ENCODE data around the gene TMIGD3. TPM values are rescaled to one million over a fixed set of nuclear protein-coding genes. Genes with fewer than 3 reads are reported as not detected.
A peak's percentile ranks its signal among the peaks of the same experiment; 100 is the strongest.

The TMIGD3 gene
- total RNA-seq, 3 donors from 2014 or later (not counting 1 experiment from before 2014, with no cell fraction given): 1.0 TPM; not detected in 2

DNA sequence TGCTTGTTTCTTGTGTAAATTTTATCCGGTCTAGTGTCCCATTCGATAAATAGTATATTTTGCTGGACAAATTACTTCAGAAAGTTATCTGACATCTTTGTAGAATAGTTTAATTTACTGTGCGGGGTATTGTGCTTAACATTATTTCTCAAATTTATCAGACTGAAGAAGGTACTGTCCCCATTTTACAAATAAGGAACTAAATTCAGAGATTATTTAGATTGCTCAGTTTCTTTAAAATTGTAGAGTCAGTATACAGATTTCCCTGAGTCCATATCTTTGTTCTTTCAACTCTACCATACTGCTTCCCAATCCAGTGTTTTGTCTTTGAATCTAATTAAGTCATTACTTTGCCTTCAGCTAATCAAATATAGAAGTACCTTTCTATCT is 47.8 kb downstream of the TMIGD3 start:
- Mint-ChIP-seq H3K36me3 (no peaks in the 10 kb centered on the region), H3K27me3 (ENCODE audit: low read depth in 2 of 2) (no peaks in the 10 kb centered on the region), H3K4me3 (no peak overlapping the region), H3K9me3 (no peaks in the 10 kb centered on the region), H3K4me1 (peaks cover 53 to 60% of the 10 kb centered on the region in 2 donors), H3K27ac (peak overlapping the region; percentile 18 to 32)
- H3K36me3 ChIP-seq (ENCODE audit: control insufficient read depth, insufficient read depth, low read length): peaks cover 75% of the 10 kb centered on the region
- intact Hi-C loops (cut with micrococcal nuclease): no loop called here
- WGBS (ENCODE audit: insufficient coverage): no CpG with 5 or more reads among the region's 3 CpGs
- H3K4me1 ChIP-seq (ENCODE audit: control insufficient read depth, insufficient read depth, low read length): peaks cover 7% of the 10 kb centered on the region
- ATAC-seq: no peak
- no peak overlapping the region for H3K27ac ChIP-seq (ENCODE audit: low read length)
- H3K9me3 ChIP-seq (ENCODE audit: control insufficient read depth, insufficient read depth, low read length): no peaks in the 10 kb centered on the region
- DNase-seq: no peak
- H3K4me3 ChIP-seq (ENCODE audit: low read length): no peak overlapping the region
- TF ChIP-seq CTCF (IDR thresholded peaks at IDR 0.05): no peak
- no peaks in the 10 kb centered on the region for H3K27me3 ChIP-seq (ENCODE audit: control insufficient read depth, insufficient read depth, low read length)

DNA sequence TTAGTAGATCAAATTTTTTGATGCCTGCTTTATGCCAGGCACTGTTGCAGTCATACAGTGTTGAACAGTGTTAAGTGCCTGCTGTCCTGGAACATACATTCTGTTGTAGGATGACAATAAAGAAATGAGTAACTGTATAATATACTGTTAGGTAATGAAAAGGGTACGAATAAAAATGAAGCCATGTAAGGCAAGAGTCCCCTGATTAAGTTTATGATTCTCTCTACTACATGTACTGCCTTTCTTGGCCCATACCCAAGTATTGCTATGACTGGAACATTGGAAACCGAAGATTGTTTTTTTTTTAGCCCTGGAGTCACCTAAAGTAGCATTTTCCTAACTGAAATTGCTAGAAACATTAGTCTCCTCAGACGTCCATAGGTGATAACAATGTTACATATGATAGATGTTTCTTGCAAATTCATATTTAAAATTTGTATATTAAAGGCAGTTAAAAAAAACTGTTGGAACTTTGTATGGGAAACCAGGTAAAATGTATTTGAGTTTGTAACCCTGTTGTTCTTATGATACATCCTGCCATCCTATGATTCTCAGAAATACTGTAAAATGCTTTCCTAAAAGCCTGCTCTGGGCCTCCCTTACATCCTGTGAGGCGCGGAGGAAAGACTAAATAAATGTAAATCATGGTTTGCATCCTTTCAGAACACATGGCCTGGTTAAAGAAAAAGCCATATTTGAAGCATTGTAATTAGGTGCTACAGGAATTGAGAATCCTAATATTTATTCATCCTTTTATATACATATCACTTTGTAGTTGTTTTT is 48.4 kb downstream of the TMIGD3 start:
- H3K27ac Mint-ChIP-seq: peak overlapping the region; percentile 18 to 32
- Histone ChIP-seq H3K36me3 (ENCODE audit: control insufficient read depth, insufficient read depth, low read length) (peaks cover 71% of the 10 kb centered on the region), H3K4me3 (ENCODE audit: low read length) (no peak overlapping the region), H3K4me1 (ENCODE audit: control insufficient read depth, insufficient read depth, low read length) (peaks cover 12% of the 10 kb centered on the region), H3K9me3 (ENCODE audit: control insufficient read depth, insufficient read depth, low read length) (no peaks in the 10 kb centered on the region), H3K27me3 (ENCODE audit: control insufficient read depth, insufficient read depth, low read length) (no peaks in the 10 kb centered on the region), H3K27ac (ENCODE audit: low read length) (no peak overlapping the region)
- no peak for ATAC-seq
- no peak for TF ChIP-seq CTCF (IDR thresholded peaks at IDR 0.05)
- H3K27me3 Mint-ChIP-seq (ENCODE audit: low read depth in 2 of 2): no peaks in the 10 kb centered on the region
- H3K4me1 Mint-ChIP-seq: peaks cover 59 to 65% of the 10 kb centered on the region in 2 donors
- H3K36me3 Mint-ChIP-seq: no peaks in the 10 kb centered on the region
- H3K4me3 Mint-ChIP-seq: no peak overlapping the region
- intact Hi-C loops (cut with micrococcal nuclease): no loop called here
- WGBS (ENCODE audit: insufficient coverage): 65% methylated on average over 3 of the region's 5 CpGs
- H3K9me3 Mint-ChIP-seq: no peaks in the 10 kb centered on the region
- DNase-seq: no peak

DNA sequence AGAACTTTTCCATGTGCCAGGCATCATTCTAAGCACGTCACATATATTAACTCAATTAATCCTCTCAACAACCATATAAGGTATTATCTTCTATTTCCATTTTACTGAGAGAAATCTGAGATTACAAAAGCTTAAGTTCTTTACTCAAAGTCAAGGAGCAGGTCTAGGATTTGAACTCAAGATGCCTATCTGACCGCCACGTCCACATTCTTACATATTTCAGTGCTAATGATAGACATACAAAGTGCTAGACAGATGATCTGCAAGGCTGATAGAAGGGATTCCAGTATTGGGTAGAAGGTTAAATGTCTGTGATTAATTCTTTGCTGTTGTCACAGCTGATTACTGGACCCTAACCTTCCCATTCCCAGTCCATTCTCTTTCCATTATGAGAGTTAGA is 49.7 kb downstream of the TMIGD3 start:
- Histone ChIP-seq H3K36me3 (ENCODE audit: control insufficient read depth, insufficient read depth, low read length) (peaks cover 59% of the 10 kb centered on the region), H3K27ac (ENCODE audit: low read length) (no peak overlapping the region), H3K9me3 (ENCODE audit: control insufficient read depth, insufficient read depth, low read length) (no peaks in the 10 kb centered on the region), H3K27me3 (ENCODE audit: control insufficient read depth, insufficient read depth, low read length) (no peaks in the 10 kb centered on the region), H3K4me1 (ENCODE audit: control insufficient read depth, insufficient read depth, low read length) (peaks cover 15% of the 10 kb centered on the region), H3K4me3 (ENCODE audit: low read length) (no peak overlapping the region)
- no peaks in the 10 kb centered on the region for H3K9me3 Mint-ChIP-seq
- peak overlapping the region; percentile 2 to 42 for H3K27ac Mint-ChIP-seq
- ATAC-seq (no peak), DNase-seq (no peak)
- H3K4me3 Mint-ChIP-seq: no peak overlapping the region
- intact Hi-C loops (cut with micrococcal nuclease): no loop called here
- H3K4me1 Mint-ChIP-seq: peaks cover 71 to 77% of the 10 kb centered on the region in 2 donors
- H3K27me3 Mint-ChIP-seq (ENCODE audit: low read depth in 2 of 2): no peaks in the 10 kb centered on the region
- H3K36me3 Mint-ChIP-seq: no peaks in the 10 kb centered on the region
- 92% methylated on average over 1 of the region's 3 CpGs for WGBS (ENCODE audit: insufficient coverage)
- no peak for TF ChIP-seq CTCF (IDR thresholded peaks at IDR 0.05)

- H3K9me3 ChIP-seq (ENCODE audit: control insufficient read depth, insufficient read depth, low read length): no peaks in the 10 kb centered on the region
- Mint-ChIP-seq H3K4me3 (no peak overlapping the region), H3K4me1 (peaks cover 78% of the 10 kb centered on the region in 2 donors), H3K36me3 (no peaks in the 10 kb centered on the region), H3K27me3 (ENCODE audit: low read depth in 2 of 2) (no peaks in the 10 kb centered on the region), H3K27ac (no peak overlapping the region), H3K9me3 (no peaks in the 10 kb centered on the region)
- H3K27ac ChIP-seq (ENCODE audit: low read length): no peak overlapping the region
- H3K4me3 ChIP-seq (ENCODE audit: low read length): no peak overlapping the region
- WGBS (ENCODE audit: insufficient coverage): 80% methylated on average over 1 of the region's 3 CpGs
- DNase-seq (no peak), ATAC-seq (no peak)
- H3K36me3 ChIP-seq (ENCODE audit: control insufficient read depth, insufficient read depth, low read length): peaks cover 48% of the 10 kb centered on the region
- intact Hi-C loops (cut with micrococcal nuclease): no loop called here
- TF ChIP-seq CTCF (IDR thresholded peaks at IDR 0.05): no peak
- H3K27me3 ChIP-seq (ENCODE audit: control insufficient read depth, insufficient read depth, low read length): no peaks in the 10 kb centered on the region
- peaks cover 20% of the 10 kb centered on the region for H3K4me1 ChIP-seq (ENCODE audit: control insufficient read depth, insufficient read depth, low read length)
Measured at GRCh38 chr1:111452581-111452980, 50.9 kb downstream of the TMIGD3 start.

Data from natural killer cell (primary cell).